ENCODE results near the gene SELENOP. TPM values are rescaled to one million over a fixed set of nuclear protein-coding genes. Genes with fewer than 3 reads are reported as not detected.

Gene SELENOP
- total and polyA plus RNA-seq, 2 of the 8 experiments (the other 6 are each of a cell fraction or from before 2014, with no cell fraction given) = 5.5 to 19.4 TPM

DNA sequence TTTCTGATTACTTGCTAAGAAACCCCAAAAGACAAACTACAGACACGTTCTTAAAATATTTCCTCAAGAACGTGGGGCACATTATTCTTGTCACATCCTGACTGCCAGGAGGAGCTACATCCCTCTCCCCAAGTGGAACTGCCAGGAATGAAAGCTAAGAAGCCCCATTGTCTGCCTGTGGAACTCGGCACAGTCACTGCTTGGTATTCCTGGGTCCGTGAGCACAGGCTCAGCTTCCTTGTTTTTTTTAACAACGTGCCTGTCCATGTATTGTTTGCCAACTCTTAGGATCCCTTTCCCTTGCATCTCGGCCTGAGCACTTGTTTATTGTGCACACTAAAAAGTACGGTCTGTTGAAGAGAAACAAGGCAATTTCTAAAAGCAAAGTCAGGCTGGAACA is 47.0 kb upstream of the SELENOP start (continued):
- TF ChIP-seq, protein P1, sequence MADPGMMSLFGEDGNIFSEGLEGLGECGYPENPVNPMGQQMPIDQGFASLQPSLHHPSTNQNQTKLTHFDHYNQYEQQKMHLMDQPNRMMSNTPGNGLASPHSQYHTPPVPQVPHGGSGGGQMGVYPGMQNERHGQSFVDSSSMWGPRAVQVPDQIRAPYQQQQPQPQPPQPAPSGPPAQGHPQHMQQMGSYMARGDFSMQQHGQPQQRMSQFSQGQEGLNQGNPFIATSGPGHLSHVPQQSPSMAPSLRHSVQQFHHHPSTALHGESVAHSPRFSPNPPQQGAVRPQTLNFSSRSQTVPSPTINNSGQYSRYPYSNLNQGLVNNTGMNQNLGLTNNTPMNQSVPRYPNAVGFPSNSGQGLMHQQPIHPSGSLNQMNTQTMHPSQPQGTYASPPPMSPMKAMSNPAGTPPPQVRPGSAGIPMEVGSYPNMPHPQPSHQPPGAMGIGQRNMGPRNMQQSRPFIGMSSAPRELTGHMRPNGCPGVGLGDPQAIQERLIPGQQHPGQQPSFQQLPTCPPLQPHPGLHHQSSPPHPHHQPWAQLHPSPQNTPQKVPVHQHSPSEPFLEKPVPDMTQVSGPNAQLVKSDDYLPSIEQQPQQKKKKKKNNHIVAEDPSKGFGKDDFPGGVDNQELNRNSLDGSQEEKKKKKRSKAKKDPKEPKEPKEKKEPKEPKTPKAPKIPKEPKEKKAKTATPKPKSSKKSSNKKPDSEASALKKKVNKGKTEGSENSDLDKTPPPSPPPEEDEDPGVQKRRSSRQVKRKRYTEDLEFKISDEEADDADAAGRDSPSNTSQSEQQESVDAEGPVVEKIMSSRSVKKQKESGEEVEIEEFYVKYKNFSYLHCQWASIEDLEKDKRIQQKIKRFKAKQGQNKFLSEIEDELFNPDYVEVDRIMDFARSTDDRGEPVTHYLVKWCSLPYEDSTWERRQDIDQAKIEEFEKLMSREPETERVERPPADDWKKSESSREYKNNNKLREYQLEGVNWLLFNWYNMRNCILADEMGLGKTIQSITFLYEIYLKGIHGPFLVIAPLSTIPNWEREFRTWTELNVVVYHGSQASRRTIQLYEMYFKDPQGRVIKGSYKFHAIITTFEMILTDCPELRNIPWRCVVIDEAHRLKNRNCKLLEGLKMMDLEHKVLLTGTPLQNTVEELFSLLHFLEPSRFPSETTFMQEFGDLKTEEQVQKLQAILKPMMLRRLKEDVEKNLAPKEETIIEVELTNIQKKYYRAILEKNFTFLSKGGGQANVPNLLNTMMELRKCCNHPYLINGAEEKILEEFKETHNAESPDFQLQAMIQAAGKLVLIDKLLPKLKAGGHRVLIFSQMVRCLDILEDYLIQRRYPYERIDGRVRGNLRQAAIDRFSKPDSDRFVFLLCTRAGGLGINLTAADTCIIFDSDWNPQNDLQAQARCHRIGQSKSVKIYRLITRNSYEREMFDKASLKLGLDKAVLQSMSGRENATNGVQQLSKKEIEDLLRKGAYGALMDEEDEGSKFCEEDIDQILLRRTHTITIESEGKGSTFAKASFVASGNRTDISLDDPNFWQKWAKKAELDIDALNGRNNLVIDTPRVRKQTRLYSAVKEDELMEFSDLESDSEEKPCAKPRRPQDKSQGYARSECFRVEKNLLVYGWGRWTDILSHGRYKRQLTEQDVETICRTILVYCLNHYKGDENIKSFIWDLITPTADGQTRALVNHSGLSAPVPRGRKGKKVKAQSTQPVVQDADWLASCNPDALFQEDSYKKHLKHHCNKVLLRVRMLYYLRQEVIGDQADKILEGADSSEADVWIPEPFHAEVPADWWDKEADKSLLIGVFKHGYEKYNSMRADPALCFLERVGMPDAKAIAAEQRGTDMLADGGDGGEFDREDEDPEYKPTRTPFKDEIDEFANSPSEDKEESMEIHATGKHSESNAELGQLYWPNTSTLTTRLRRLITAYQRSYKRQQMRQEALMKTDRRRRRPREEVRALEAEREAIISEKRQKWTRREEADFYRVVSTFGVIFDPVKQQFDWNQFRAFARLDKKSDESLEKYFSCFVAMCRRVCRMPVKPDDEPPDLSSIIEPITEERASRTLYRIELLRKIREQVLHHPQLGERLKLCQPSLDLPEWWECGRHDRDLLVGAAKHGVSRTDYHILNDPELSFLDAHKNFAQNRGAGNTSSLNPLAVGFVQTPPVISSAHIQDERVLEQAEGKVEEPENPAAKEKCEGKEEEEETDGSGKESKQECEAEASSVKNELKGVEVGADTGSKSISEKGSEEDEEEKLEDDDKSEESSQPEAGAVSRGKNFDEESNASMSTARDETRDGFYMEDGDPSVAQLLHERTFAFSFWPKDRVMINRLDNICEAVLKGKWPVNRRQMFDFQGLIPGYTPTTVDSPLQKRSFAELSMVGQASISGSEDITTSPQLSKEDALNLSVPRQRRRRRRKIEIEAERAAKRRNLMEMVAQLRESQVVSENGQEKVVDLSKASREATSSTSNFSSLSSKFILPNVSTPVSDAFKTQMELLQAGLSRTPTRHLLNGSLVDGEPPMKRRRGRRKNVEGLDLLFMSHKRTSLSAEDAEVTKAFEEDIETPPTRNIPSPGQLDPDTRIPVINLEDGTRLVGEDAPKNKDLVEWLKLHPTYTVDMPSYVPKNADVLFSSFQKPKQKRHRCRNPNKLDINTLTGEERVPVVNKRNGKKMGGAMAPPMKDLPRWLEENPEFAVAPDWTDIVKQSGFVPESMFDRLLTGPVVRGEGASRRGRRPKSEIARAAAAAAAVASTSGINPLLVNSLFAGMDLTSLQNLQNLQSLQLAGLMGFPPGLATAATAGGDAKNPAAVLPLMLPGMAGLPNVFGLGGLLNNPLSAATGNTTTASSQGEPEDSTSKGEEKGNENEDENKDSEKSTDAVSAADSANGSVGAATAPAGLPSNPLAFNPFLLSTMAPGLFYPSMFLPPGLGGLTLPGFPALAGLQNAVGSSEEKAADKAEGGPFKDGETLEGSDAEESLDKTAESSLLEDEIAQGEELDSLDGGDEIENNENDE (IDR thresholded peaks at IDR 0.05; ENCODE audit: insufficient replicate concordance, low read length) = no peak
- TF ChIP-seq SUZ12 (IDR thresholded peaks at IDR 0.05; ENCODE audit: low read length) = no peak
- no peak for TF ChIP-seq MAFK (IDR thresholded peaks at IDR 0.05; ENCODE audit: low read depth, low read length)
- TF ChIP-seq GTF2F1 (IDR thresholded peaks at IDR 0.05; ENCODE audit: borderline replicate concordance, low read depth, low read length) = no peak
- TF ChIP-seq, protein P2, sequence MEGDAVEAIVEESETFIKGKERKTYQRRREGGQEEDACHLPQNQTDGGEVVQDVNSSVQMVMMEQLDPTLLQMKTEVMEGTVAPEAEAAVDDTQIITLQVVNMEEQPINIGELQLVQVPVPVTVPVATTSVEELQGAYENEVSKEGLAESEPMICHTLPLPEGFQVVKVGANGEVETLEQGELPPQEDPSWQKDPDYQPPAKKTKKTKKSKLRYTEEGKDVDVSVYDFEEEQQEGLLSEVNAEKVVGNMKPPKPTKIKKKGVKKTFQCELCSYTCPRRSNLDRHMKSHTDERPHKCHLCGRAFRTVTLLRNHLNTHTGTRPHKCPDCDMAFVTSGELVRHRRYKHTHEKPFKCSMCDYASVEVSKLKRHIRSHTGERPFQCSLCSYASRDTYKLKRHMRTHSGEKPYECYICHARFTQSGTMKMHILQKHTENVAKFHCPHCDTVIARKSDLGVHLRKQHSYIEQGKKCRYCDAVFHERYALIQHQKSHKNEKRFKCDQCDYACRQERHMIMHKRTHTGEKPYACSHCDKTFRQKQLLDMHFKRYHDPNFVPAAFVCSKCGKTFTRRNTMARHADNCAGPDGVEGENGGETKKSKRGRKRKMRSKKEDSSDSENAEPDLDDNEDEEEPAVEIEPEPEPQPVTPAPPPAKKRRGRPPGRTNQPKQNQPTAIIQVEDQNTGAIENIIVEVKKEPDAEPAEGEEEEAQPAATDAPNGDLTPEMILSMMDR (IDR thresholded peaks at IDR 0.05; ENCODE audit: control extremely low read depth in 1 of 3, insufficient read depth in 1 of 3, low read depth in 1 of 3, low read length in 3 of 3) = no peak
- TF ChIP-seq TBP (IDR thresholded peaks at IDR 0.05; ENCODE audit: low read depth, low read length) = no peak
- TF ChIP-seq BRCA1 (IDR thresholded peaks at IDR 0.05; ENCODE audit: low read depth, low read length) = no peak
- TF ChIP-seq EZH2 (IDR thresholded peaks at IDR 0.05; ENCODE audit: low read depth, low read length, severe bottlenecking) = no peak
- TF ChIP-seq ASH2L (IDR thresholded peaks at IDR 0.05; ENCODE audit: low read length) = no peak
